H1 (cell line): Measurements from ENCODE around the gene LCN6. TPM values are rescaled to one million over a fixed set of nuclear protein-coding genes. Genes with fewer than 3 reads are reported as not detected.

Experiments used
- CTCF ChIA-PET: fragments of 300-600 bp; sonication (Branson Sonifier 250); formaldehyde crosslinking; loops from one replicate; lab custom pipeline; 2021; ENCODE audit not compliant: partially characterized antibody; lab: Charles Lee
- POLR2A ChIA-PET: fragments of 300-600 bp; sonication (Branson Sonifier 250); formaldehyde crosslinking; loops from one replicate; lab custom pipeline; 2021; ENCODE audit warnings: inconsistent platforms; ENCODE audit not compliant: partially characterized antibody; lab: Charles Lee
- DNase-seq, 2 experiments: peaks; one replicate each; pipeline versions ENCODE4 v3.0.0 to v3.0.0-alpha.2; 2010 to 2022; ENCODE audit warnings: low spot score in 2 of 2, low read depth in 1 of 2, mixed read lengths in 1 of 2
- FAIRE-seq: peaks from 2 replicates; lab custom pipeline; 2011; peaks lifted over from hg19 to GRCh38; lab: Jason Lieb, UNC
- H2AFZ ChIP-seq: 2 replicates; pipeline ENCODE4 v1.8.1; 2012; ENCODE audit warnings: low read length, inconsistent platforms
- H2AK5ac ChIP-seq: 2 replicates; pipeline ENCODE4 v1.6.1; 2013; ENCODE audit warnings: low read depth, low read length
- H2BK120ac ChIP-seq: replicated peaks from 2 replicates; pipeline ENCODE3; 2013; ENCODE audit warnings: low read depth, low read length, inconsistent platforms
- H2BK12ac ChIP-seq: 2 replicates; pipeline ENCODE4 v1.6.1; 2013; ENCODE audit warnings: low read depth, low read length
- H2BK15ac ChIP-seq: 2 replicates; pipeline ENCODE4 v1.6.1; 2013; ENCODE audit warnings: low read length
- H2BK20ac ChIP-seq: 2 replicates; pipeline ENCODE4 v1.6.1; 2013; ENCODE audit warnings: low read length
- H2BK5ac ChIP-seq: 2 replicates; pipeline ENCODE4 v1.6.1; 2013; ENCODE audit warnings: low read depth, low read length
- H3K14ac ChIP-seq: 2 replicates; pipeline ENCODE4 v1.6.1; 2013; ENCODE audit warnings: inconsistent platforms; ENCODE audit not compliant: insufficient read length
- H3K18ac ChIP-seq: 2 replicates; pipeline ENCODE4 v1.6.1; 2013; ENCODE audit warnings: low read length; ENCODE audit errors: extremely low read depth
- H3K23ac ChIP-seq: 2 replicates; pipeline ENCODE4 v1.6.1; 2013; ENCODE audit warnings: inconsistent platforms; ENCODE audit not compliant: insufficient read length
- H3K23me2 ChIP-seq: 2 replicates; pipeline ENCODE4 v1.6.1; 2013; ENCODE audit warnings: low read depth, low read length
- H3K27ac ChIP-seq: 2 replicates; pipeline ENCODE4 v1.6.1; 2011; ENCODE audit warnings: low read depth, low read length, inconsistent platforms
- H3K27me3 ChIP-seq, 4 experiments: replicated peaks in 1 of 4; 1 replicate in 1 of 4; 2 replicates in 3 of 4; pipeline versions ENCODE4 v1.6.1 to v1.8.1; 2011 to 2013; ENCODE audit warnings: low read length in 3 of 4, mild to moderate bottlenecking in 3 of 4, inconsistent platforms in 2 of 4, mixed read lengths in 2 of 4, moderate library complexity in 1 of 4; ENCODE audit not compliant: control insufficient read depth in 3 of 4, insufficient read depth in 3 of 4; ENCODE audit errors: extremely low read depth in 1 of 4
- H3K36me3 ChIP-seq, 4 experiments: 2 replicates each; pipeline versions ENCODE4 v1.6.1 to v1.8.1; 2011 to 2013; ENCODE audit warnings: mild to moderate bottlenecking in 4 of 4, low read length in 3 of 4, moderate library complexity in 2 of 4, control low read depth in 1 of 4, inconsistent platforms in 1 of 4; ENCODE audit not compliant: insufficient read depth in 4 of 4, control insufficient read depth in 2 of 4
- H3K4ac ChIP-seq: replicated peaks from 2 replicates; pipeline ENCODE3; 2013; ENCODE audit warnings: low read length, low read depth, mixed read lengths, inconsistent platforms; ENCODE audit not compliant: insufficient read length
- H3K4me1 ChIP-seq, 4 experiments: replicated peaks in 1 of 4; 1 replicate in 1 of 4; 2 replicates in 3 of 4; pipeline versions ENCODE4 v1.6.1 to v1.8.1; 2011 to 2013; ENCODE audit warnings: low read length in 3 of 4, inconsistent platforms in 2 of 4, mixed read lengths in 1 of 4; ENCODE audit not compliant: insufficient read depth in 4 of 4, control insufficient read depth in 3 of 4
- H3K4me2 ChIP-seq, 2 experiments: 2 replicates each; pipeline versions ENCODE4 v1.6.1 to v1.8.1; 2011 to 2013; ENCODE audit warnings: low read depth in 2 of 2, low read length in 2 of 2, control low read depth in 1 of 2, inconsistent platforms in 1 of 2, mild to moderate bottlenecking in 1 of 2; ENCODE audit not compliant: insufficient read depth in 1 of 2
- H3K4me3 ChIP-seq, 4 experiments: fragments of 200-600, 300-600 bp in 1 of 4; sonication (generic), shearing (Covaris generic), sonication (Bioruptor Twin) in 1 of 4; 2 replicates each; pipeline versions ENCODE4 v1.5.1 to v1.8.1; 2011 to 2016; ENCODE audit warnings: low read length in 4 of 4, low read depth in 3 of 4, control low read depth in 2 of 4, inconsistent platforms in 2 of 4, mild to moderate bottlenecking in 2 of 4, mixed read lengths in 1 of 4, moderate library complexity in 1 of 4; ENCODE audit not compliant: insufficient read depth in 2 of 4; ENCODE audit errors: extremely low read depth in 1 of 4
- H3K56ac ChIP-seq: replicated peaks from 2 replicates; pipeline ENCODE3; 2013; ENCODE audit warnings: low read depth, mild to moderate bottlenecking, mixed read lengths, low read length, inconsistent platforms; ENCODE audit not compliant: insufficient read length
- H3K79me1 ChIP-seq: 2 replicates; pipeline ENCODE4 v1.6.1; 2013; ENCODE audit warnings: low read depth, low read length, control low read depth
- H3K79me2 ChIP-seq, 2 experiments: 2 replicates each; pipeline versions ENCODE4 v1.6.1 to v1.8.1; 2012 to 2013; ENCODE audit warnings: low read length in 2 of 2, mild to moderate bottlenecking in 2 of 2, inconsistent platforms in 1 of 2; ENCODE audit not compliant: insufficient read depth in 2 of 2, control insufficient read depth in 1 of 2
- H3K9ac ChIP-seq, 4 experiments: replicated peaks in 1 of 4; 1 replicate in 1 of 4; 2 replicates in 3 of 4; pipeline versions ENCODE4 v1.6.1 to v1.8.1; 2011 to 2013; ENCODE audit warnings: low read depth in 3 of 4, low read length in 3 of 4, control low read depth in 2 of 4, mild to moderate bottlenecking in 2 of 4, moderate library complexity in 2 of 4, inconsistent platforms in 1 of 4; ENCODE audit errors: extremely low read depth in 1 of 4
- H3K9me3 ChIP-seq, 2 experiments: 2 replicates each; pipeline versions ENCODE4 v1.6.1 to v1.8.1; 2012 to 2013; ENCODE audit warnings: mild to moderate bottlenecking in 2 of 2, moderate library complexity in 2 of 2, control low read depth in 1 of 2, inconsistent platforms in 1 of 2, low read depth in 1 of 2, low read length in 1 of 2, mixed read lengths in 1 of 2; ENCODE audit not compliant: insufficient read depth in 2 of 2
- H4K20me1 ChIP-seq, 2 experiments: replicated peaks in 1 of 2; 2 replicates each; pipeline versions ENCODE3 to v1.8.1; 2011 to 2013; ENCODE audit warnings: inconsistent platforms in 2 of 2, low read length in 2 of 2, mild to moderate bottlenecking in 1 of 2; ENCODE audit not compliant: insufficient read depth in 2 of 2, control insufficient read depth in 1 of 2
- H4K5ac ChIP-seq: 2 replicates; pipeline ENCODE4 v1.6.1; 2013; ENCODE audit warnings: low read length, low read depth, mixed read lengths, inconsistent platforms; ENCODE audit not compliant: insufficient read length
- H4K8ac ChIP-seq: 2 replicates; pipeline ENCODE4 v1.8.0; 2013; ENCODE audit warnings: mild to moderate bottlenecking, moderate library complexity, low read length, inconsistent platforms; ENCODE audit not compliant: insufficient read depth; ENCODE audit errors: extremely low read depth
- H4K91ac ChIP-seq: replicated peaks from 2 replicates; pipeline ENCODE3; 2013; ENCODE audit warnings: low read length, mixed read lengths, inconsistent platforms; ENCODE audit not compliant: insufficient read length
- CBX5 ChIP-seq: fragments of 300-800, 300-1000 bp; sonication (generic); IDR thresholded peaks from 2 replicates; pipeline ENCODE4 v1.7.1; 2016; ENCODE audit warnings: antibody characterized with exemption, low read length, low read depth
- CTCF ChIP-seq, 3 experiments: IDR thresholded peaks; 1 replicate in 2 of 3; 2 replicates in 1 of 3; pipeline versions ENCODE4 v1.5.1 to v1.6.1; 2011; ENCODE audit warnings: low read length in 3 of 3, mild to moderate bottlenecking in 3 of 3, inconsistent platforms in 2 of 3, low read depth in 1 of 3, moderate library complexity in 1 of 3; ENCODE audit not compliant: insufficient read depth in 1 of 3; ENCODE audit errors: control extremely low read depth in 1 of 3
- HDAC2 ChIP-seq, 2 experiments: fragments of 300-600 bp in 1 of 2; sonication (generic) in 1 of 2; IDR thresholded peaks; 2 replicates each; pipeline ENCODE4 v1.6.1; 2011 to 2012; ENCODE audit warnings: low read depth in 2 of 2, low read length in 2 of 2, mild to moderate bottlenecking in 2 of 2, moderate library complexity in 2 of 2, borderline replicate concordance in 1 of 2, inconsistent platforms in 1 of 2
- RBBP5 ChIP-seq: IDR thresholded peaks from 2 replicates; pipeline ENCODE4 v1.7.1; 2012; ENCODE audit warnings: low read depth, mild to moderate bottlenecking, inconsistent platforms, low read length, moderate library complexity, borderline replicate concordance
- TBP ChIP-seq: IDR thresholded peaks from 2 replicates; pipeline ENCODE4 v1.6.1; 2011; ENCODE audit warnings: low read depth, low read length, improper control_type of control experiment
- WGBS, 2 experiments: shearing (Covaris generic) in 1 of 2; methylation state at CpG; one replicate each; pipeline versions ENCODE4 v1.1.6 to v1.1.7; 2013 to 2015; ENCODE audit warnings: low lambda C conversion rate in 2 of 2, mixed read lengths in 2 of 2, inconsistent platforms in 1 of 2, low coverage in 1 of 2, missing lambda C conversion rate in 1 of 2; ENCODE audit not compliant: insufficient replicate concordance in 2 of 2, insufficient coverage in 1 of 2, insufficient read length in 1 of 2; ENCODE audit errors: extremely low coverage in 1 of 2, missing lambda C conversion rate in 1 of 2; 5-methylcytosine and 5-hydroxymethylcytosine counted together
- polyA plus RNA-seq, 7 experiments: library from polyadenylated mRNA; depleted of rRNA in 3 of 7; stranded (reverse) in 5 of 7; unstranded in 2 of 7; fragments of >200 nt in 5 of 7; fragments of 200-250 nt in 2 of 7; gene quantifications; 1 replicate in 5 of 7; 2 replicates in 1 of 7; 4 replicates in 1 of 7; pipeline versions ENCODE4 v1.2.1 to v1.2.3, GENCODE V29; 2011 to 2013; ENCODE audit warnings: missing spikeins in 2 of 7, mixed read lengths in 2 of 7
- total RNA-seq: library from RNA; stranded (reverse); fragmentation: NEBNext Ultra II Directional; extraction: Animal tissue kit (Norgen Biotek cat#: 25700); gene quantifications from 2 replicates; pipeline ENCODE4 v1.2.1, GENCODE V29; 2021

The LCN6 gene
- total and polyA plus RNA-seq, 2 of the 8 experiments (the other 6 are each of a cell fraction or from before 2014, with no cell fraction given): not detected

- DNase-seq: no peak
- Histone ChIP-seq H2BK5ac (no peak overlapping the region), H2BK12ac (no peak overlapping the region), H3K27me3 (peaks cover 0 to 4% (median 3%) of the 10 kb centered on the region in 4 experiments; a peak in 4 of 7 replicates), H4K20me1 (peaks cover 13 to 17% of the 10 kb centered on the region in 2 experiments), H3K18ac (no peak overlapping the region), H3K23me2 (peaks cover 3% of the 10 kb centered on the region; the same call in 1 of the 2 replicates), H3K79me1 (peaks cover 21% of the 10 kb centered on the region), H2BK20ac (no peak overlapping the region), H3K56ac (no peak overlapping the region), H3K14ac (no peak overlapping the region), H3K4me2 (peak overlapping the region; percentile 80 to 90), H2BK120ac (no peak overlapping the region)
- ChIA-PET POLR2A (interaction anchor here (1.1 to 11.2 kb wide), 4 partner anchors 9 to 29 kb away, joined by 3 to 223 read pairs (median 24); no protein-coding TSS in a partner anchor), CTCF (interaction anchor here (1.1 to 9.2 kb wide), 6 partner anchors 9 to 228 kb away, joined by 3 to 62 read pairs (median 4); no protein-coding TSS in a partner anchor)
- FAIRE-seq: no peak
- TF ChIP-seq RBBP5 (0 out of 2 replicates have a peak, but pooled peaks have one; percentile 2), CBX5 (no peak), TBP (no peak), CTCF (IDR thresholded peaks at IDR 0.05; ENCODE audit: control extremely low read depth in 1 of 3, insufficient read depth in 1 of 3, low read depth in 1 of 3, low read length in 3 of 3) (no peak), HDAC2 (IDR thresholded peaks at IDR 0.05; ENCODE audit: borderline replicate concordance in 1 of 2, low read depth in 2 of 2, low read length in 2 of 2) (no peak)
- TF ChIP-seq, all 59 proteins: peak for 1
- H3K9ac ChIP-seq: peak overlapping the region in 2 of 4 experiments; percentile 20 to 51; a peak in 1 of 7 replicates
- H3K4me1 ChIP-seq: peaks cover 0 to 12% (median 6%) of the 10 kb centered on the region in 4 experiments; a peak in 5 of 7 replicates
- H3K79me2 ChIP-seq: peaks cover 0 to 11% of the 10 kb centered on the region in 2 experiments; a peak in 1 of 4 replicates
- no peak overlapping the region for H3K4ac ChIP-seq
- no peak overlapping the region for H4K5ac ChIP-seq
- H3K27ac ChIP-seq: no peak overlapping the region
- H2AFZ ChIP-seq: no peak overlapping the region
- 91% methylated on average over 6 of the region's 8 CpGs; no CpG with 5 or more reads in 1 of the 2 experiments for WGBS, 2 experiments
- H4K91ac ChIP-seq: no peak overlapping the region
- peak overlapping the region; percentile 53; the same call in 1 of the 2 replicates for H2AK5ac ChIP-seq
- H4K8ac ChIP-seq: no peak overlapping the region
- no peak overlapping the region for H3K23ac ChIP-seq
- peak overlapping the region; percentile 56 to 94 (median 76); a peak in 5 of 8 replicates for H3K4me3 ChIP-seq
- H3K9me3 ChIP-seq: no peaks in the 10 kb centered on the region
- H2BK15ac ChIP-seq: no peak overlapping the region
- no peaks in the 10 kb centered on the region for H3K36me3 ChIP-seq
These were observed 34.8 kb downstream of the LCN6 start for GRCh38 chr9:136713550-136713949.
